HG03280 (cell line): ENCODE data around the gene BTBD10.

Experiments
- ATAC-seq: cut with Tn5 transposase; IDR thresholded peaks from one replicate; pipeline ENCODE4 v1.9.1; 2021; ENCODE audit warnings: mild to moderate bottlenecking, moderate library complexity; ENCODE audit not compliant: unreplicated experiment

Gene BTBD10

GRCh38 chr11:13341026-13341425 is 122.0 kb downstream of the BTBD10 start:
- ATAC-seq, result no peak

DNA sequence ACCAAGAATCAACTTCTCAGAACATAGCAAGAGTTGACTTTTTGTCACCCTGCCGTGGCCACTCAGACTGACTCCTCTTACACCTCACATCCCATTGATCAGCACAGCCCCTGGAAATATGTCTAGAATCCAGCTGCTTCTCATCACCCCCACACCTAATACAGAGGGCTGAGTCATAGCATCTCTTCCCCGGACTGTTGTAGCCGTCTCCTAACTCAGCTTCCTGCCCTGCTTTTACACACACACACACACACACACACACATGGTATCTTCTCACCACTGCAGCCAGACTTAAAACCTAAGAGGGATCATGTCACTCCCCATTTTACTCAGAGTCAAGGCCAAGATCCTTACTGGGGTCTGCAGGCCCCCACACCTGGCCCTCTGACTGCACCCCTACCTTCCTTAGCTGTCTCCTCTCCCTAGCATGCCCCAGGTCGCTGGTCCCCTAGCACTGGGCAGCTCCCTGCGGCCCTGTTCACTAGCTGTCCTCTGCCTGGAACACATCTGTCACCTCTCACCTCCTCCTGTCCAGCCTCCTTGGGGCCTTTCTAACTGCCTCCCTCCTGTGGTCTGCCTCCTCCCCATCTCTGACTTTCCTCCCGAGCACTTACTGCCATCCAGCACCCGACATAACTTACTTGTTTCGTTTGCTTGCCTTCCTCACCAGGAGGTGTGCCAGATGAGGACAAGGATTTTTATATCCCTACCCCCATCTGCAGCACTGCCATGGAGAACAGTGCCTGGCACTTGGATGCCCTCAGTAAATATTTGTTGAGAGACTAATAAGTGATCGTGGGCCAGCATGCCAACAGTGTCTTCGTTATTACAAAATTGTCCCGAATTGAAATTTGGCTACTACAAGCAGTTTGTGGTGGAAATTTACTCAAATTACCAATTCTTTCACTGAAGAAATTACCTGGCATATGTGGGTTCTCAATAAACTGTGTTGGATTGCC is 123.5 kb downstream of the BTBD10 start:
- no peak for ATAC-seq

DNA sequence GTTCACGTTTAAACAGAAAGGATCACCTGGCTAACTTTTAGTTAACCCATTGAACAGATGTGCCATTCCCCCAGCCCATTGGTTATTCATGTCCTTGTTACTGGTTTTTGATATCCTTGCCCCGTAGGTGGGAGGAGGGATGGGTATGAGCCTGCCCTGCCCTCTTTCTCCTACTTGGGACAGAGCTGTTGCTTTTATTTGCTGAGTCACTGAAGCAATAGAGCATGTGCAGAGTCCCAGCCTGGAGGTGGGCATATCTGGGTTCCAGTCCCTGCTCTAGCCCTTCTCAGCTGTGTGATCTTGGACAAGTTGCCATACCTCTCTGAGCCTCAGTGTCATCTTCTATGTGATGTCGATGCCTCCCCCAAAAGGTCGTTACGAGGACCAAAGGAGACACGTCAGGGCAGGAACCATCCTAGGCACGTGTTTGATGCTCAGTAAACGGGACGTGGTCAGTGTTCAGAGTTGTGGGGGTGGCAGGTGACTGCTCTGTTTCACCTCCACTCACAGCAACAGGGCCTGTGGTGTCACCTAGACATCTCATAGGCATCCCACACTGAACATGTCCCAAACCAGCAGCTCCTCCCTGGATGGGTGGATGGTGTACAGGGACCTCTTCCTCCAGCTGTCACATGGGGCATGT is 124.5 kb downstream of the BTBD10 start:
- ATAC-seq, result no peak

GRCh38 chr11:13338019-13338426 is 125.0 kb downstream of the BTBD10 start:
- ATAC-seq, result peak; percentile 37
